CMK (cell line): ENCODE results near the gene BDKRB2.

ENCODE experiments used
- DNase-seq: peaks from one replicate; pipeline ENCODE4 v3.0.0-alpha.2; 2010; ENCODE audit warnings: low read depth

Gene BDKRB2

GRCh38 chr14:96176811-96177211 is 27.8 kb upstream of the BDKRB2 start:
- no peak for DNase-seq

GRCh38 chr14:96177766-96178375 is 26.8 kb upstream of the BDKRB2 start:
- no peak for DNase-seq

- no peak for DNase-seq
These were observed 25.9 kb upstream of the BDKRB2 start for GRCh38 chr14:96178461-96179321.

- no peak for DNase-seq
These were observed 24.4 kb upstream of the BDKRB2 start for GRCh38 chr14:96180043-96180874.

GRCh38 chr14:96181186-96182056 is 23.2 kb upstream of the BDKRB2 start:
- DNase-seq, result no peak

GRCh38 chr14:96182546-96182945 is 22.1 kb upstream of the BDKRB2 start:
- no peak for DNase-seq

- no peak for DNase-seq
These were observed 19.9 kb upstream of the BDKRB2 start for GRCh38 chr14:96184737-96185136.

- no peak for DNase-seq
These were observed 17.2 kb upstream of the BDKRB2 start for GRCh38 chr14:96187216-96188031.

- DNase-seq, result no peak
These were observed 15.3 kb upstream of the BDKRB2 start for GRCh38 chr14:96189281-96189711.

- DNase-seq, result no peak
These were observed 13.3 kb upstream of the BDKRB2 start for GRCh38 chr14:96191353-96191752.

GRCh38 chr14:96191841-96192462 is 12.7 kb upstream of the BDKRB2 start:
- DNase-seq, result no peak

GRCh38 chr14:96192975-96193805 is 11.4 kb upstream of the BDKRB2 start:
- DNase-seq, result no peak

GRCh38 chr14:96194262-96194656 is 10.4 kb upstream of the BDKRB2 start:
- no peak for DNase-seq

- DNase-seq, result no peak
These were observed 9.8 kb upstream of the BDKRB2 start for GRCh38 chr14:96194657-96195431.

- no peak for DNase-seq
These were observed 9.1 kb upstream of the BDKRB2 start for GRCh38 chr14:96195441-96196081.

GRCh38 chr14:96197163-96197852 is 7.3 kb upstream of the BDKRB2 start:
- DNase-seq, result no peak

GRCh38 chr14:96197969-96198368 is 6.7 kb upstream of the BDKRB2 start:
- no peak for DNase-seq
